ENCODE results near the gene EXOC2.

Gene EXOC2

DNA sequence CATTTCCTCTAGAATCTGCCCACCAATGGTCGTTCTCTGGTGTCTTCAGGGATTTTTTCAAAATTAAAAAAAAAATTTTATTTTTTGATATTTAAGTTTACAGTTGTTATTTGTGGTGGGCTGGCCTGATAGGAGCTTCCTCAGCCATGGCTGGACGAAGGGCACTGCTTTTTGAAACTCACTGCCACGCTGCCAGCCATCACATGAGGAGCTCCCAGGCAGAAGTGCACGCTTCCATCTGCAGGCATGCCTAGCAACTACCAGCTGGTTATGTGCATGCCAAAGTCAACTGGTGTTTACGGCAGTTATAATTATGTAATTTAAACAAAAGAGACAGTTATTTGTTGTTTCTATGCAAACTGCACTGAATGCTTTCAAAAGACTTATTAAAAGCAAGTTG, 196.3 kb downstream of the EXOC2 start:
- no peak overlapping the region for H3K4me3 ChIP-seq (ENCODE audit: low read depth, low read length)
- TF ChIP-seq, protein P1, sequence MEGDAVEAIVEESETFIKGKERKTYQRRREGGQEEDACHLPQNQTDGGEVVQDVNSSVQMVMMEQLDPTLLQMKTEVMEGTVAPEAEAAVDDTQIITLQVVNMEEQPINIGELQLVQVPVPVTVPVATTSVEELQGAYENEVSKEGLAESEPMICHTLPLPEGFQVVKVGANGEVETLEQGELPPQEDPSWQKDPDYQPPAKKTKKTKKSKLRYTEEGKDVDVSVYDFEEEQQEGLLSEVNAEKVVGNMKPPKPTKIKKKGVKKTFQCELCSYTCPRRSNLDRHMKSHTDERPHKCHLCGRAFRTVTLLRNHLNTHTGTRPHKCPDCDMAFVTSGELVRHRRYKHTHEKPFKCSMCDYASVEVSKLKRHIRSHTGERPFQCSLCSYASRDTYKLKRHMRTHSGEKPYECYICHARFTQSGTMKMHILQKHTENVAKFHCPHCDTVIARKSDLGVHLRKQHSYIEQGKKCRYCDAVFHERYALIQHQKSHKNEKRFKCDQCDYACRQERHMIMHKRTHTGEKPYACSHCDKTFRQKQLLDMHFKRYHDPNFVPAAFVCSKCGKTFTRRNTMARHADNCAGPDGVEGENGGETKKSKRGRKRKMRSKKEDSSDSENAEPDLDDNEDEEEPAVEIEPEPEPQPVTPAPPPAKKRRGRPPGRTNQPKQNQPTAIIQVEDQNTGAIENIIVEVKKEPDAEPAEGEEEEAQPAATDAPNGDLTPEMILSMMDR (conservative IDR thresholded peaks at IDR 0.05; ENCODE audit: low read depth, low read length): no peak
- DNase-seq (ENCODE audit: low read depth): no peak

DNA sequence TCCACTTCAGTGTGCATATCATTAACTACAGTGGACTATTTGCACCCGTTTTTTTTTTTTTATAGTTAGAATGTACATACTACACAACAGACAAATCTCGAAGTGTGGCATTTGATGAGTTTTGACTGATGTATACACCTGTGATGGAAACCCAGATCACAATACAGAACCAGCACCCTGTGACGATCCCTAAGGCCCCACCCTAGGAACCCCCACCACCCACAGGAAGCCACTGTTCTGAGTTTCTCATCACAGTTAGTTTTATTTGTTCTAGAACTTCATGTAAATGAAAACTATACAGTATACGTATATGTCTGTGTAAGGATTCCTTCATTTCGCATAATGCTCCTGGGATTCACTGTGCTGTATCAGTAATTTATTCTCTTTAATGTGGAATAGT, 198.5 kb downstream of the EXOC2 start:
- TF ChIP-seq, protein P1 (conservative IDR thresholded peaks at IDR 0.05; ENCODE audit: low read depth, low read length): no peak
- H3K4me3 ChIP-seq (ENCODE audit: low read depth, low read length): no peak overlapping the region

DNA sequence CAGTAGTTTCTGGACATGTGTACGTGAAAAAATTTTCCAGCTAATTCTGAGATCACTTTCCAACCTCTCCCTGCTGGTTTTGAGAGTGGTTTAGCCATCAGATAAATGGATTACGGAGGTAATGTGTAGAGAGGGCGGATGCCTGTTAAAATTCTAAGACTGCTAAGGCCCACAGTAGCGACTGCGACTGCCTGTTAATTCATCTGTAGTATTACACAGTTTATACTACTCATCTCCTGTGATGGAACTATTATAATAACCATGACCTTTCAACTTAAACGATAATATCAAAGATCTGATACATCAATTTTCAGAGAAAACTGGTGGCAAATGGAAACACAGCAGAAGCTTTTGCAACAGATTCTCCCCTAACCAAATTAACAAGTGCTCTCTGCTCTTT, 199.1 kb downstream of the EXOC2 start:
- H3K4me3 ChIP-seq (ENCODE audit: low read depth, low read length): no peak overlapping the region
- DNase-seq (ENCODE audit: low read depth): no peak
- TF ChIP-seq, protein P1 (conservative IDR thresholded peaks at IDR 0.05; ENCODE audit: low read depth, low read length): no peak

More for the DNA sequence above, 198.5 kb downstream of the EXOC2 start:
- no peak for DNase-seq (ENCODE audit: low read depth)

DNA sequence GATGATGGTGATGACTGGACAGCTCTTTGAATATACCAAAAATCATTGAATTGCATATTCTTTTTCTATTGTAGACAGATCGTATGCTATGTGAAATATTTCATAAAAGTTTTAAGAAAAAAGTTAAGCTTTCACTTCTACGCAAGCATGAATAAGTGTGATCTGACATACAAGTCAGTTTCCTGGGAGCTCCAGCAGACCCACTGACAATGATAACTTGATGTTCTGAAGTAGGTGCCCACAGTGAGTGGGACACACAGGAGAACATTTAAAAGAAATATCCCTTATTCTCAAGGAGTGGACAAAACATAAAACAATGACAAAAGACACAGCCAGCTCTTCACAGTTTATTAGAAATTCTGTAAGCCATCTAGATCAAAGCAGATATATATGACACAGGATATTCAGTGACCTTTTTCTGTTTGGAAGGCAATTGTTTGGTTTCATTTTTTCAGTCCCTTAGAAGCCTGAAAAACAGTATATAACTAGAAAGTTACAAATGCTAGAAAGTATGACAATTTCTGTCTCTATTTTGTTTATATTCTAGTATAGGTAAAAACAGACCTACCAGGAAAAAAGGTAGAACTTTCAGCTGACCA, 200.0 kb downstream of the EXOC2 start:
- TF ChIP-seq, protein P1 (conservative IDR thresholded peaks at IDR 0.05; ENCODE audit: low read depth, low read length): no peak
- DNase-seq (ENCODE audit: low read depth): no peak
- no peak overlapping the region for H3K4me3 ChIP-seq (ENCODE audit: low read depth, low read length)

DNA sequence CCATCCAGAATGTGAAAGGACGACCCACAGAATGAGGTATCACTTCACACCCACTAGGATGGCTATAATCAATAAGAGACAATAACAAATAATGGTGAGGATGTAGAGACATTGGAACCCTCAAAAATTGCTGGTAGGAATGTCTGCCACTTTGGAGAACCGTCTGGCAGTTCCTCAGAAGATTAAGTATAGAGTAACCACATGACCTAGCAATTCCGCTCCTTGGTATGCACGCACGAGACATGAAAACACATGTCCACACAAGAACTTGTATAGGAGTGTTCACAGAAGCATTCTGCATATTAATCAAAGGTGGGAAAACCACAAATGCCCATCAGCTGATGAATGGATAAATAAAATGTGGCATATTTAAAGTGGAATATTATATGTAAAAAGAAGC, 200.8 kb downstream of the EXOC2 start:
- DNase-seq (ENCODE audit: low read depth): no peak
- TF ChIP-seq, protein P1 (conservative IDR thresholded peaks at IDR 0.05; ENCODE audit: low read depth, low read length): no peak
- H3K4me3 ChIP-seq (ENCODE audit: low read depth, low read length): no peak overlapping the region

DNA sequence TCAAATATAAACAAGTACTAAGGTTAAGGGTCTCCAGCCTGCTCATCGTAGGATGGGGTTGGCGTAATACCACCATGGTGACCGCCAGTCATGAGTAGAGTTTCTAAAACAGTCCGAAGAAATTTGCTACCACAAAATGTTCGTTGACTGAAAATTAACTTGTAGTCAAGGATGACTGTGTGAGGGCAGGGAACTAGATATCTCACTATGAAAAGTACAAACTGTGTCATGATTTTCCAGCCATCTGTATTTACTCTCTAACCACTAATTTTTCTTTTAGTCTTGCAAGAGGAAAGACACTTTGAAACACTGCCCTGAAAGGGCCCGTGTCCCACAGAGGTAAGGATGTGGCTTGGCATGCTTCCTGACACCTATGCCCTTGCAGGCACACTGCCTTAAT, 201.7 kb downstream of the EXOC2 start:
- H3K4me3 ChIP-seq (ENCODE audit: low read depth, low read length): no peak overlapping the region
- TF ChIP-seq, protein P1 (conservative IDR thresholded peaks at IDR 0.05; ENCODE audit: low read depth, low read length): no peak
- DNase-seq (ENCODE audit: low read depth): no peak

DNA sequence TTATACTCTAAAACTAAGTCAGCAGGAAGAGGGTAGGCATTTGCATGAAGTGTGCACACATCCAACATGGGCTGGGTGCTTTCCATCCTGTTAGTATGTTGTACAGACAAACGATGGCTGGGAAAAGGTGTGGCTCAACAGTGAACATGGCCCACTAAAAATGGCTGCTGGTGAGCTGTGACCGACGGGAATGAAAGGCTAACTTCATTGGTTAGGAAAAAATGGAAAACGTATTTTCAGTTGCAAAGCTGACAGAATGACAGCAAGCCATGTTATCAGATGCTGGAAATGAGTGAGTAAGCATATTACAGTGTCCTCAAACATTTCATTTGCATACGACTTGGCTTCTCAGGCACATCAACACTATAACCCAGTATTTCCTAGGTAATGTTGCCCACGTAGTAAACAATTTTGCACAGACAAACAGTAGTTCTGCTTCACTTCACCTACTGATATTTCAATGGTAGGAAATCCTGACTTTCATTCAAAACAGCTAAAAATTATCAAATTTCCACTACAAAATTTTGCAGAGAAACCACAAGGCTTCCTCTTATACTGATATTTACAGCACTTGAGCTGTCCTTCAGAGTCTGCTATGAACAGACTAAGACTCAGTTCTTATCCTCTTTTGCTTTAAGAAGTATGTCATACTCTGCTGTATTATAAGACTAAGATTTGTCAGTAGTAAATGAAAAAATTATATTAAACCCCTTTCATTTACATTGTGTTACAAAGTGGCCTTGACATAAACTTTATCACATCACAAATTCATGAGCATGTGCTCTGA, 202.5 kb downstream of the EXOC2 start:
- H3K4me3 ChIP-seq (ENCODE audit: low read depth, low read length): no peak overlapping the region
- DNase-seq (ENCODE audit: low read depth): no peak
- TF ChIP-seq, protein P1 (conservative IDR thresholded peaks at IDR 0.05; ENCODE audit: low read depth, low read length): no peak
